Measurements from ENCODE around the gene TREX2.

The TREX2 gene

DNA sequence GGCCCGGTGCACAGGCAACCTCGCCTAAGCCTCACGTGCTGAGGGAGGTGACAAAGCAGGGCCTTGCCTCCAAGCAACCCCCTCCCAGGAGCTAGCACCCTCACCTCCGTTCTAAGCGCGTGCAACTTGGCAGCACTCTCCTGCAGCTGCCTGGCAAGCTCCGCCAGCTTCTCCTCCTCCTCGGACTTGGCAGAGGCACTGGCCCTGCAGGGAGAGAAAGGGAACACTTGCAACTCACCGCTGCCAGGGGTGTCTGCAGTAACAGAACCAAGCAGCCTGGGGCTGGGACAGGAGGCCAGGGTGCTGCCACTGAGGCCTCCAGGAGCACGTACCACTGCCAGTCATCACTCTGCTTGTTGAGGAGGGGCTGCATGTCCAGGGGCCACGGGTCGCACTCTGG lies 10.3 kb upstream of the TREX2 start:
- DNase-seq (ENCODE audit: low read depth, low spot score) = no peak

GRCh38 chrX:153455571-153455970 lies 9.7 kb upstream of the TREX2 start:
- DNase-seq (ENCODE audit: low read depth, low spot score) = no peak

- no peak for DNase-seq (ENCODE audit: low read depth, low spot score)
These were observed 9.2 kb upstream of the TREX2 start for GRCh38 chrX:153454901-153455550.

DNA sequence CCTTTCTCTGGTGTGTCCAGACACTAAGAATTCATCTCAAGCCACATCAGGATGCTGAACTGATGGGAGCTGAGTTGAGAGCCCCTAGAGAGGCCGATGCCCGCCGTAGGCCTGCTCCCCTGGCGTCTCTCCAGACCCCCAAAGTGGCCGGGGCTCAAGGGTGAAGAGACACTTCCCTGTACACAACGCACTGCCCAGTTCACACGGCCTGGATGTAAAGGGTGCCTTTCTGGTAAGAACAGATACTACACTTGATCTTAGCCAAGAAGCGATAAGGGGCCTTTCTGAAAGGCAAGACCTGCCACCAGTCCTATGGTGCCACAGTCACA lies 5.1 kb upstream of the TREX2 start:
- DNase-seq (ENCODE audit: low read depth, low spot score) = no peak

GRCh38 chrX:153450114-153450948 lies 4.5 kb upstream of the TREX2 start:
- DNase-seq (ENCODE audit: low read depth, low spot score) = no peak

DNA sequence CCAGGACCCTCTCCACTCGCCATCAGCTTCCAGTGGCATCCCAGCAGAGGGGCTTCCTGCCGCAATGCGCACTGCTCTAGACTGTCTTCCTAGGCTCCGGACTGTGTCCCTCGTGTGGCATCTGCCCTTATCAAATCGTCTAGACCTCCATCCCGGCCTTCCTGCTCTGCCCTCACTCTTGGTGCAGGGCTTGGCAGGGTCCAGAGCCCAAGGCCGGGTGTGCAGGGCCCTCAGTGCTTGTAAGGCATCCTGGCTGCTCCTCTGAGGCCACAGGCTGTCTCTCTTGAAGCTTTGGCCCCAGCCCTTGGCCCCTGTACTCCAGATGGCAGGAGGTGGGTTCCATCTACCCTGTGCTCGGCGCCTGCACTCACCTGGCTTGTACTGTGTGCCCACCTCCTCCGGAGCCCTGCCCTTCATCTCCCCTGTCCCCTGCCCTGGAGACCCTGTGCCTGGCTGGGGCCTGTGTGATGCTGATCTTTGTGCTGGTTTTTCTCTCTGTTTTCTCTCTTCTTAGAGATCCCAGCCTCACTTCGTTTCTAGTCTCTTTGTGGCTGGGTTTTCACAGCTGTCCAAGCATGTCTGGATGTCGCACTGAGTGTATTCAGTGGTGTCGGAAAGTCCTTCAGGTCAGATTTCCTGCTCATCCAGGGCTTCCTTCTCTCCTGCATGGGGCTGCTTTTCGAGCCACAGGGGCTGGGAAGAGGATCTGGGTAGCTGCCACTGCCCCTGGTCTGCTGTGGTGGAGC lies 3.7 kb upstream of the TREX2 start:
- no peak for DNase-seq (ENCODE audit: low read depth, low spot score)

GRCh38 chrX:153448556-153449367 lies 2.9 kb upstream of the TREX2 start:
- no peak for DNase-seq (ENCODE audit: low read depth, low spot score)

DNA sequence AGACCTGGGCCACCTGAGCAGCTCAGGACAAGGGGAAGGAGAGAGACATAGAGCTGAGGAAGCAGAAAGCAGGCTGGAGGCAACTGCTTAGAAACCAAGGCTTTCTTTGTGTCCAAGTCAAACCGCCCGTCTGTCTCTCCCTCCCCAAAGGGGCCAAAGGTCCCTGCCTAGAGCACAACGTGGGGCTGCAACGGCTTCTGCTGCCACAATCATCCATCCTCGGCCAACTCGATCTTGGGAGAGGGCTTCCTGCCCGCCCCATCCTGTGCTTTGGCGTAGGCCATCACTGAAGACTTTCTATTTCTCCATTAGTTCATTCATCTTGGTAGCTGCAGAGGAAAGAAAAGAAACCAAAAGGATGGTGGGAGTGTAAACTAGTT lies 1.7 kb upstream of the TREX2 start:
- no peak for DNase-seq (ENCODE audit: low read depth, low spot score)

DNA sequence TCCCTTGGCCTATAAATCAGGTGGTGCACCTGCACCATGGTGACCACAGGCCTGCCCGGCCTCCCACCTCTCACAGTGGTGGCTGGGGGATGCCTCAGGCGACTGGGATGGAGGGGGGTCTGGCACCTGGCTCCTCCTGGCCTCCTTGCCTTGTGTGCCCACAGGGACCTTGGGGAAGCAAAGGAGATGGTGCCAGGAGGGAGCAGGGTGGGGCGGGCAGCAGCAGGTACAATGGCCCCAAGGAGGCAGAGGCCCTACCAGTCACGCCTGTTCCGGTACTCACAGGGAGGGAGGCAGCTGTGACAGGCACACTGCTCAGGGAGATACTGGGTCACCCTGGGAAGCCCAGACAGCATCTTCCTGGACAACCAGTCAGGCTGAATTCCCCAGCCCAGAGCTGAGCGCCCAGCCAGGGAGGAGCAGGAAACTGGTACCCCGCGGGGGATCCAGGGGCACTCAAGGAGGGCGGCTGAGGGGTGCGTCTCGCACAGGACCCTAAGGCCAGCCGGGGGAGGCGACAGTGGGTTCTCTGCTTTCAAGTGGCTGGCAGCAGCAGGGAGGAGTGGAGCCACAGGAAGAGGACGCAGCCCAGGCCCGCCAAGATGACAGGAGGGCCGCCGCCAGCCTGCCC lies 1.2 kb upstream of the TREX2 start:
- DNase-seq (ENCODE audit: low read depth, low spot score) = no peak

DNA sequence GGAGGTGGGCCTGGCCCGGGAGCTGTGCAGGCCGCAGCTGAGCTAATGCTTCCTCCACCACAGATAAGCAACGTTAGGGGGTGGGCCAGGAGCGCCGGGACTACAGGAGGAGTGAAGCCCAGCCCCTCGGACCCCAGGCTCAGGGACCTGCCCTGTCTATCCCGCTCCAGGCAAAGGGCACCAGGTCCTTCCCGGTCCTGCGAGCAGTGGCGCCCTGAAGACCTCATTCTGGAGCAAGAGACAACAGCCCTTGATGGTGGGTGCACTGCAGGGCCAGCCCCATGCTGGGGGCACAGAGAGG lies 730 bp upstream of the TREX2 start:
- DNase-seq (ENCODE audit: low read depth, low spot score) = no peak

GRCh38 chrX:153445106-153445855 lies 575 bp downstream of the TREX2 start:
- DNase-seq (ENCODE audit: low read depth, low spot score) = no peak

DNA sequence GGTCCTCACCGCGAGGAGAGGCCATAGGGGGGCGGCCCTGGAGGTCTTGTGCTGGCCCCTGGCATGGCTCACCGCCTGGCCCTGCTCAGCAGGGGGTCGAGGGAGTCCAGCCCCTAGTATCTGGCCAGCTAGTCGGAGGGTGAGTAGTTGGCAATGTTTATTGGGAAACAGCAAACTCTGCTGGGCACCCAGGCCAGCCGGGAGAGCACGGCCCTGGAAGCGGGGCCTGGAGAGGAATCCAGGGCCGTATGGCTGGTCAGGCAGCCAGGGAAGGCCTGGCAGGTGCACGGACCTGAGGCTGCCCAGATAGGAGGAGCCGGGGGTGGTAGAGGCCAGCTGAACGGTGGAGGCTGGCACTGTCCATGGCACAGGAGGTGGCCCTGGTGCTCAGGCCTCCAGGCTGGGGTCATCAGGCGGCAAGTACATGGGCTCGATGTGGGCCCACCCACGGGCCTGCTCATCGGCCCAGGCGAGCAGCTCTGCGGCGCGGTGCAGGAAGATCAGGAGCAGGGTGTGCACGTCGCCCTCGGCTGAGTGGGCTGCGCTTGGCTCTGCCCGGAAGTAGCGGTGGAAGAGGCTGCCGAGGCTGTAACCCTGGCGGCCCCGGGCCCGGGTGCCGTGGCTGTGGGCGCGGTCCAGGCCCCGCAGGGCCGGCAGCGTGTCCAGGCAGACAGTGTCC lies 1.4 kb downstream of the TREX2 start:
- DNase-seq (ENCODE audit: low read depth, low spot score) = no peak

DNA sequence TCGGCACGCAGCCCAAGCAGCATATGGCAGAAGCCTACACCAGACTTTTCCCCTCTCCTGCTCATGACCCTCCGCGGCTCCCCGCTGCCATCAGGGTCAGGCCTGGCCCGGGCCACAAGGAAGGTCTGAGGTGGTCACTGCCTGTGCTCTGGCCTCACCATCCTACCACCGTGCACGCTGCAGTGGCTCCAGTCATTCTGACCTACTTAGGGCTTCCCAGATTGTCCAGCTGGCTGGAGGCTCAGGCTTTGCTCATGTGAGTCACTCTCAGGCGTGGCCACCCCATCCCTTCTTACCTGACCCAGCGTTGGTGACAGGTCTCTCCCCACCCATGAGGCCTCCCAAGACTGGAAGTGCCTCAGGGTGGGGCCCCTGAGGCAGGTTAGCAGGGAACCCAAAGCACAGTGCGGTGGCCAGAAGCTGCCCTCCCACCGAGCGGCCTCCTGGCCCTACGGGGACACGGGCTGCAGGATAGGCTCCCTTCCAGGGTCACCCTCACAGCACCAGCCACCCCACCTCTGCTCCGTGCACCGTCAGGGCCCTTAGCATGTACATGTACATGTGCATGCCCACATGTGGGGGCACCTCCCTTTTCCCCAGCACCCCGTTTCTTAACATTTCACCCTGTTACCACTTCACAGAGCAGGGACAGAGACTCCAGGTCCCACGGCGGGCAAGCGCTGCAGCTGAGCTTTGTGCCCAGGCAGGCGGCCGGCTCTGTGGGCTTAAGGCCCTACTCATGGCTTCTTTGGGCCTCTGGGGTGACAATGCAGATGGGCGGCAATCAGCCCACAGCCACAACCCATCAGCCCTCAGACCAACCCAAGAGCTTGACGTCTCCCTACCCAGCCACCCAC lies 2.2 kb downstream of the TREX2 start:
- no peak for DNase-seq (ENCODE audit: low read depth, low spot score)

GRCh38 chrX:153442463-153442862 lies 3.4 kb downstream of the TREX2 start:
- no peak for DNase-seq (ENCODE audit: low read depth, low spot score)

DNA sequence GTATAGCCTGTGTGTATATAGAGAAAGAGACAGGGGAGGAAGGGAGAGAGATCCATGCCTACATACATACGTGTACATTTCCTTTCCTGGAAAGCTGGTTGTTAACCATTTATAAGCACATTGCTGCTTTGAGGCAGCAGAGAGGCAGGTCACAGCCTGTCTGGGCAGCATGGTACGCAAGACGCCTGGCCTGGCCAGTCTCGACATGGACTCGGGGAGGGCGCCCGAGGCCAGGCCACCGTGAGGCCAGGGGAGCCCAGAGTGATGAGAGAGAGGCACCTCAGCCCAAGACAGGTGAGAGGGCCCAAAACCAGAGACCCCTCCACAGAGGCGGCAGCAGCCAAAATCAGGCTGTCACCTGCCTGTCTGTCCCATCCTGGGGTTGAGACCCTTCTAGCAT lies 3.9 kb downstream of the TREX2 start:
- DNase-seq (ENCODE audit: low read depth, low spot score) = no peak

DNA sequence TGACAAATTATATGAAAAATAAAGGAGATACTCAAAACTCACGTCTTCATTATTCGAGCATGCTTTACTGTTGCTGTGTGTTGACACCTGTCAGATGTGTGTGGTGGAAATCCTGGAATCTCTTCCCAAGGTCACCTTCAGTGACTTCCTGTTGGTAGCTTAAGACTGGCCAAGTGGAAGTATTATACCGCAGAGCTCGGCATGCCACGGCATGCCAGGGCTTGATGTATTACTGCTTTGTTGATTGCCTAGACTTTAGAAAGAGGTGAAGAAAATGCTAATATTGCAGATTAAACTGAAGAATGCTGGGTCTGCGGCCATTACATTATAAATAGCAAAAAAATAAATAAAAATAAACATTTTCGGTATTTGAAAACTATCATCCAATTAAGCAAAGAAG lies 4.6 kb downstream of the TREX2 start:
- DNase-seq (ENCODE audit: low read depth, low spot score) = no peak

DNA sequence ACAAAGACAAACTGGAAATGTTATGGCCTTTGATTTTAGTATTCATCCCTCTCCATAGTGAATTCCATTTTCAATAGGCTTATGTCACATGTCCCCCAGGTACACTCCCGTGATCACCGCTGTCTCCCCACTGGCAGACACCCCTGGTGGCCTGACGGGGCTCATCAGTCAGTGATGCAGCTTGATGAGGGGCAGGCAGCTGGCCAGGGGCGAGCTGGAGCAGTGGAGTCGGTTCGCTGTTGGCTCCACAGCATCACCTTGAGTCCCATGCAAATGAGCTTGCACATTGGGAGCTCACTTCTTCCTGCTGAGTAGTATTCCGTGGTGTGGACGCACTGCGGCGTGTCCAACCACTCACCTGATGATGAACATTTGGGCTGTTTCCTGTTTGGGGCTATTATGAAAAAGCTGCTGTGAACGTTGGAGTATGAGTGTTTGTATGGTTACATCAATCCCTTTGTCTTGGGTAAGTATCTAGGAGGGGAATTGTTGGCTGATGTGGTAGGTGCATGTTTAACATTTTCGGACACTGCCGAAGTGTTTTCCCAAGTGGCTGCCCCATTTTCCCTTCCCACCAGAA lies 5.2 kb downstream of the TREX2 start:
- DNase-seq (ENCODE audit: low read depth, low spot score) = no peak

GRCh38 chrX:153439977-153440376 lies 5.9 kb downstream of the TREX2 start:
- DNase-seq (ENCODE audit: low read depth, low spot score) = no peak

GRCh38 chrX:153438532-153438931 lies 7.3 kb downstream of the TREX2 start:
- DNase-seq (ENCODE audit: low read depth, low spot score) = peak; percentile 38

Measured in ELF-1 (cell line).